GM19324 (cell line): ENCODE results near the gene CHCHD1.
"Not testable (repeated sequence)": the region's sequence is repeated elsewhere in the genome, so short reads cannot be mapped to it uniquely, and the experiment has no call there.

ENCODE experiments used
- ATAC-seq: cut with Tn5 transposase; IDR thresholded peaks from one replicate; pipeline ENCODE4 v1.9.1; 2021; ENCODE audit warnings: mild to moderate bottlenecking, moderate library complexity; ENCODE audit not compliant: unreplicated experiment, low FRiP score

Gene CHCHD1

GRCh38 chr10:73765066-73765465, 16.8 kb upstream of the CHCHD1 start:
- no peak for ATAC-seq

- no peak for ATAC-seq
These were observed 13.0 kb upstream of the CHCHD1 start for GRCh38 chr10:73768881-73769280.

- ATAC-seq = no peak
These were observed 12.5 kb upstream of the CHCHD1 start for GRCh38 chr10:73769396-73769795.

- peak; percentile 44 for ATAC-seq
These were observed 10.0 kb upstream of the CHCHD1 start for GRCh38 chr10:73771722-73772280.

- ATAC-seq = peak; percentile 63
These were observed 9.3 kb upstream of the CHCHD1 start for GRCh38 chr10:73772281-73773151.

GRCh38 chr10:73773152-73773879, 8.5 kb upstream of the CHCHD1 start:
- no peak for ATAC-seq

- ATAC-seq = no peak
These were observed 7.2 kb upstream of the CHCHD1 start for GRCh38 chr10:73774637-73775036.

- no peak for ATAC-seq
These were observed 2.8 kb upstream of the CHCHD1 start for GRCh38 chr10:73779018-73779417.

GRCh38 chr10:73779539-73780197, 2.2 kb upstream of the CHCHD1 start:
- no peak for ATAC-seq

GRCh38 chr10:73780301-73780700, 1.5 kb upstream of the CHCHD1 start:
- no peak for ATAC-seq

- ATAC-seq = no peak
These were observed 882 bp upstream of the CHCHD1 start for GRCh38 chr10:73780966-73781365.

GRCh38 chr10:73781548-73781878, 335 bp upstream of the CHCHD1 start:
- no peak for ATAC-seq

- no peak for ATAC-seq
These were observed 869 bp downstream of the CHCHD1 start for GRCh38 chr10:73782749-73783085.

GRCh38 chr10:73785211-73785720, 3.4 kb downstream of the CHCHD1 start, which contains the start of gene ZSWIM8:
Gene ZSWIM8, plus strand, starts transcription at chr10:73785606. Its CDS starts 273 bp downstream, at chr10:73785879.
- ATAC-seq = peak; percentile 78

GRCh38 chr10:73785721-73786511, 4.1 kb downstream of the CHCHD1 start:
- ATAC-seq = peak; percentile 33

- no peak for ATAC-seq
These were observed 4.7 kb downstream of the CHCHD1 start for GRCh38 chr10:73786512-73786885.

GRCh38 chr10:73787031-73787800, 5.4 kb downstream of the CHCHD1 start:
- not testable (repeated sequence) for ATAC-seq

- no peak for ATAC-seq
These were observed 7.2 kb downstream of the CHCHD1 start for GRCh38 chr10:73788864-73789658.

- no peak for ATAC-seq
These were observed 7.8 kb downstream of the CHCHD1 start for GRCh38 chr10:73789659-73790055.
